Activated T-cell treated with anti-CD3 and anti-CD28 coated beads for 4 hours (primary cell): ENCODE results near the gene BAIAP2.
"Not testable (repeated sequence)": the region's sequence is repeated elsewhere in the genome, so short reads cannot be mapped to it uniquely, and the experiment has no call there.

ENCODE experiments used
- DNase-seq: peaks from one replicate; pipeline ENCODE4 v3.0.0-alpha.2; 2020

Gene BAIAP2

GRCh38 chr17:81070541-81071246 lies 35.7 kb downstream of the BAIAP2 start:
- DNase-seq: no peak

GRCh38 chr17:81071761-81072741 lies 37.1 kb downstream of the BAIAP2 start:
- DNase-seq: no peak

GRCh38 chr17:81073967-81074839 lies 39.3 kb downstream of the BAIAP2 start:
- no peak for DNase-seq

GRCh38 chr17:81074875-81075274 lies 39.9 kb downstream of the BAIAP2 start:
- no peak for DNase-seq

- DNase-seq: no peak
Measured at GRCh38 chr17:81075307-81075706, 40.4 kb downstream of the BAIAP2 start.

- no peak for DNase-seq
Measured at GRCh38 chr17:81076141-81076679, 41.3 kb downstream of the BAIAP2 start.

GRCh38 chr17:81078026-81078913 lies 43.3 kb downstream of the BAIAP2 start:
- not testable (repeated sequence) for DNase-seq

GRCh38 chr17:81080019-81080418 lies 45.1 kb downstream of the BAIAP2 start:
- no peak for DNase-seq

GRCh38 chr17:81081222-81082176 lies 46.5 kb downstream of the BAIAP2 start:
- no peak for DNase-seq

- DNase-seq: no peak
Measured at GRCh38 chr17:81082177-81083073, 47.5 kb downstream of the BAIAP2 start.

- DNase-seq: no peak
Measured at GRCh38 chr17:81083125-81083765, 48.3 kb downstream of the BAIAP2 start.

- no peak for DNase-seq
Measured at GRCh38 chr17:81084680-81085419, 49.9 kb downstream of the BAIAP2 start.

- no peak for DNase-seq
Measured at GRCh38 chr17:81085420-81085911, 50.5 kb downstream of the BAIAP2 start.

- DNase-seq: no peak
Measured at GRCh38 chr17:81086789-81087551, 52.0 kb downstream of the BAIAP2 start.

GRCh38 chr17:81090361-81091136 lies 55.6 kb downstream of the BAIAP2 start:
- DNase-seq: no peak

- DNase-seq: no peak
Measured at GRCh38 chr17:81091154-81091553, 56.2 kb downstream of the BAIAP2 start.
